Activated CD8-positive, alpha-beta T cell treated with anti-CD3 and anti-CD28 coated beads, Interleukin-2, amount 10 ng/mL, durations not matched to agents 7 days and 5 days (primary cell): Measurements from ENCODE around the gene MMD. TPM values are rescaled to one million over a fixed set of nuclear protein-coding genes. Genes with fewer than 3 reads are reported as not detected.

Experiments
- ATAC-seq: fragments of 150-1000 bp; cut with Tn5 transposase; one replicate; pipeline ENCODE4 v1.10.0; 2021; ENCODE audit warnings: moderate library complexity
- CTCF ChIA-PET: fragments of 350-600 bp; sonication (Branson Sonifier 250); formaldehyde crosslinking; loops from one replicate; lab custom pipeline; 2021; ENCODE audit warnings: antibody characterized with exemption; lab: Charles Lee
- POLR2A ChIA-PET: fragments of 350-600 bp; sonication (Branson Sonifier 250); formaldehyde crosslinking; loops from one replicate; lab custom pipeline; 2021; ENCODE audit warnings: antibody characterized with exemption; lab: Charles Lee
- DNase-seq: peaks from one replicate; pipeline ENCODE4 v3.0.0-alpha.2; 2020
- H3K27ac Mint-ChIP-seq: one replicate; pipeline ENCODE4 v1.8.0; 2021; ENCODE audit warnings: mild to moderate bottlenecking, mixed read lengths
- H3K27me3 Mint-ChIP-seq: one replicate; pipeline ENCODE4 v1.8.0; 2021; ENCODE audit warnings: low read depth, mixed read lengths
- H3K36me3 Mint-ChIP-seq: one replicate; pipeline ENCODE4 v1.8.0; 2021; ENCODE audit warnings: low read depth, mixed read lengths
- H3K4me1 Mint-ChIP-seq: one replicate; pipeline ENCODE4 v1.8.0; 2021; ENCODE audit warnings: low read depth, mixed read lengths
- H3K4me3 Mint-ChIP-seq: one replicate; pipeline ENCODE4 v1.8.0; 2021; ENCODE audit warnings: mild to moderate bottlenecking, mixed read lengths
- H3K9me3 Mint-ChIP-seq: one replicate; pipeline ENCODE4 v1.8.0; 2022; ENCODE audit warnings: mixed read lengths; ENCODE audit not compliant: insufficient read depth
- total RNA-seq, 2 experiments: library from RNA; stranded (reverse); gene quantifications; one replicate each; pipeline ENCODE4 v1.2.3, GENCODE V29; 2021

The MMD gene
- total RNA-seq, 2 experiments from 2014 or later = 39.4 to 41.3 TPM

- Mint-ChIP-seq H3K9me3 (peaks cover 11% of the 10 kb centered on the region), H3K27ac (peak overlapping the region; percentile 92), H3K36me3 (peaks cover 22% of the 10 kb centered on the region), H3K4me1 (peaks cover 68% of the 10 kb centered on the region), H3K27me3 (peaks cover 12% of the 10 kb centered on the region), H3K4me3 (peak overlapping the region; percentile 12)
- ChIA-PET CTCF (interaction anchor here (0.8 kb wide), 1 partner anchor 16 kb away, joined by 3 read pairs; no protein-coding TSS in a partner anchor), POLR2A (no interaction called here)
- DNase-seq (no peak), ATAC-seq (no peak)
Measured at GRCh38 chr17:55342800-55343585, 78.6 kb downstream of the MMD start.

Other genes starting within 250 kb of the MMD start
- under 1 TPM; 0.13 to 0.21 TPM for gene HLF, start 156.9 kb downstream of the MMD start, total RNA-seq
- not detected for gene SMIM36, start 89.6 kb upstream of the MMD start, total RNA-seq